Activated T-cell treated with anti-CD3 and anti-CD28 coated beads for 4 hours (primary cell): ENCODE data around the gene UTP14C.
"Not testable (repeated sequence)": the region's sequence is repeated elsewhere in the genome, so short reads cannot be mapped to it uniquely, and the experiment has no call there.

ENCODE experiments used
- DNase-seq: peaks from one replicate; pipeline ENCODE4 v3.0.0-alpha.2; 2020

UTP14C gene, protein sequence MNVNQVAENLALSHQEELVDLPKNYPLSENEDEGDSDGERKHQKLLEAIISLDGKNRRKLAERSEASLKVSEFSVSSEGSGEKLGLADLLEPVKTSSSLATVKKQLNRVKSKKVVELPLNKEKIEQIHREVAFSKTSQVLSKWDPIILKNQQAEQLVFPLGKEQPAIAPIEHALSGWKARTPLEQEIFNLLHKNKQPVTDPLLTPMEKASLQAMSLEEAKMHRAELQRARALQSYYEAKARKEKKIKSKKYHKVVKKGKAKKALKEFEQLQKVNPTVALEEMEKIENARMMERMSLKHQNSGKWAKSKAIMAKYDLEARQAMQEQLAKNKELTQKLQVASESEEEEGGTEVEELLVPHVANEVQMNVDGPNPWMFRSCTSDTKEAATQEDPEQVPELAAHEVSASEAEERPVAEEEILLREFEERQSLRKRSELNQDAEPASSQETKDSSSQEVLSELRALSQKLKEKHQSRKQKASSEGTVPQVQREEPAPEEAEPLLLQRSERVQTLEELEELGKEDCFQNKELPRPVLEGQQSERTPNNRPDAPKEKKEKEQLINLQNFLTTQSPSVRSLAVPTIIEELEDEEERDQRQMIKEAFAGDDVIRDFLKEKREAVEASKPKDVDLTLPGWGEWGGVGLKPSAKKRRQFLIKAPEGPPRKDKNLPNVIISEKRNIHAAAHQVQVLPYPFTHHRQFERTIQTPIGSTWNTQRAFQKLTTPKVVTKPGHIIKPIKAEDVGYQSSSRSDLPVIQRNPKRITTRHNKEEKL

GRCh38 chr13:52024481-52024880 lies at the start of gene UTP14C:
TSS of gene UTP14C (plus strand) at chr13:52024691. CDS start at chr13:52028805, 4,114 bp downstream.
- DNase-seq = no peak

DNA sequence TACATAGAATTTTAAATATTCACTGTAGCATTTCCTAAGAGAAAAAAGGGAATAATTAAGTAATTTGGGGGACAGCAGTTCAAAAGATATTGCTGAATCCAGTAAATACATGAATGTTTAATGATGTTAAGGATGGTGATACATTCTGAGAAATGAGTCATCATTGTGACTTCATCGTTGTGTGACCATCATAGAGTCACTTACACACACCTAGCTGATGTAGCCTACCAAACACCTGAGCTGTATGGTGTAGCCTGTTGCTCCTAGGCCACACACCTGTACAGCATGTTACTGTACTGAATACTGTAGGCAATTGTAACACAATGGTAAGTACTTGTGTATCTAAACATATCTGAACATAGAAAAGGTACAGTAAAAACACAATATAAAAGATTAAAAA lies 48.1 kb upstream of the UTP14C start:
- no peak for DNase-seq

GRCh38 chr13:51976890-51977289 lies 47.6 kb upstream of the UTP14C start:
- no peak for DNase-seq

DNA sequence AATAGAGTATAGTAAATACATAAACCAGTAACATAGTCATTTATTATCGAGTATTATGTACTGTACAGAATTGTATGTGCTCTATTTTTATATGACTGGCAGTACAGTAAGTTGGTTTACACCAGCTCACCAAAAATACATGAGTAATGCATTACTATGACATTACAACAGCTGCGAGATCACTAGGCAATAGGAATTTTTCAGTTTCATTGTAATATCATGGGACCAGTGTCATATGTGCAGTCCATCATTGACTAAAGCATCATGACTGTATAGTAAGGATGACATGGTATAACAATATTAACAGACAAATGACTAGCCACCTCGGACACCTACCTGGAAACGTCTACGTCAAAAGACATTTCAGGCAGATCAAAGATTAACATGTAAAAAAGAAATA lies 46.9 kb upstream of the UTP14C start:
- DNase-seq = no peak

DNA sequence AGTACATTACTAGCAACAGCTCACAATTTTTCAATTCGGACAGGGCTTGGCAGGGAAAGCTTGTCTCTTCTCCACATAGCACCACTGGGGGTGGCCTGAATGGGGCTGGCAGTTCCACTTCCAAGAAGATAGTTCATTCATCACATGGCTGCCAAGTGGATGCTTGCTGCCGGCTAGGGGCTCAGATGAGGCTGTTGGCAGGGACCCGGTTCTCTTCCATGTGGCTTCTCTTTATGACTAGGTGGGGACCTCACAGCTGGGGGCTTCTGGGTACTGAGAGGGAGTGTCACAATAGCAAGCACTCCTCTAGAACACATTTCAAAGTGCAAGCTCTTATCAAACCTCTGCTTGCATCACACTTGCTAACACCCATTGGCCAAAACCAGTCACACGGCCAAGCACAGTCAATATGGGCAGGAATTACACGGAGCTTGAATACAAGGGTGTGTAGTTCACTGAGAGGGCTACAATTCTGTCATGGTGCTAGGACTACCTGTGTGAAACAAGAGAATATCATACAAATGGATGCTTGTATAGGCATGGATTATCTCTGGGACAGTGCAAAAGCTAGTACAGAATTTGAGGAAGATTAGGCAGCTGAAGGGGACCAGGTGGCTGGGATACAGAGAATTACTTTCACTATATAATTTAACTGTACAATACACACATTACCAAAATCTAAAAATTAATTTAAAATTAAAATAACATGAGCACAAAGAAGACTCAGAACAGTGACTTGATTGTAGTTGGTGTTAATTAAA lies 45.5 kb upstream of the UTP14C start:
- DNase-seq = no peak

DNA sequence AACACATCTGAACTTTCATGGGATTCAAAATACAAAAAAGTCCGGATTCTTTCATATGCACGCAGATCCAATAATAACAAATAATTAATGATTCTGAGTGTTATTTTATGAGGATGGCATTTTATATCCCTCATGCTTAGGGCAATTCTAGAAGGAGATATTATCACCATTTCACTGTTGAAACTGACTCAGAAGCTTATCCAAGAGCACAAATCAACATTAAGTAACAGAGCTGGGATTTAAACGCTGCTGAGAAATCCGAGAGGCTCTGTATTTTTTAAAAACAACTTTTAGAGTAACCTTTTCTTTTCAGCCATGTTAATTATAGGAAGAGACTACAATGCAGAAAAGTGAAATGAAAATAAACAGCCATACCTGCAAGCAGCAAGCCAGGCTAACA lies 43.6 kb upstream of the UTP14C start:
- DNase-seq = no peak

- DNase-seq = no peak
These were observed 43.1 kb upstream of the UTP14C start for GRCh38 chr13:51981355-51981754.

DNA sequence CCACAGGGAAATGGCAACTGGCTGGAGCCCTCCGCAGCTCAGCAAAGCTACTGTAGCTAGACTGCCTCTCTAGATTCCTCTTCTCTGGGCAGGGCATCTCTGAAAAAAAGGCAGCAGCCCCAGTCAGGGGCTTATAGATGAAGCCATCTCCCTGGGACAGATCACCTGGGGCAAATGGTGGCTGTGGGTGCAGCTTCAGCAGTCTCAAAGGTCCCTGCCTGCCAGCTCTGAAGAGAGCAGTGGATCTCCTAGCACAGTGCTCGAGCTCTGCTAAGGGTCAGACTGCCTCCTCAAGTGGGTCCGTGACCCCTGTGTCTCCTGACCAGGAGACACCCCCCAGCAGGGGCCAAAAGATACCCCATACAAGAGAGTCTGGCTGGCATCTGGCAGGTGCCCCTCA lies 41.2 kb upstream of the UTP14C start:
- DNase-seq = not testable (repeated sequence)

DNA sequence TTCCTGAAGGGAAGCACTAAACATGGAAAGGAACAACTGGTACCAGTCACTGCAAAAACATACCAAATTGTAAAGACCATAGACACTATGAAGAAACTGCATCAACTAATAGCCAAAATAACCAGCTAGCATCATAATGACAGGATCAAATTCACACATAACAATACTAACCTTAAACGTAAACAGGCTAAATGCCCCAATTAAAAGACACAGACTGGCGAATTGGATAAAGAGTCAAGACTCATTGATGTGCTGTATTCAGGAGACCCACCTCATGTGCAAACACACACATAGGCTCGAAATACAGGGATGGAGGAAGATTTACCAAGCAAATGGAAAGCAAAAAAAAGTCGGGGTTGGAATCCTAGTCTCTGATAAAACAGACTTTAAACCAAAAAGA lies 39.6 kb upstream of the UTP14C start:
- not testable (repeated sequence) for DNase-seq

DNA sequence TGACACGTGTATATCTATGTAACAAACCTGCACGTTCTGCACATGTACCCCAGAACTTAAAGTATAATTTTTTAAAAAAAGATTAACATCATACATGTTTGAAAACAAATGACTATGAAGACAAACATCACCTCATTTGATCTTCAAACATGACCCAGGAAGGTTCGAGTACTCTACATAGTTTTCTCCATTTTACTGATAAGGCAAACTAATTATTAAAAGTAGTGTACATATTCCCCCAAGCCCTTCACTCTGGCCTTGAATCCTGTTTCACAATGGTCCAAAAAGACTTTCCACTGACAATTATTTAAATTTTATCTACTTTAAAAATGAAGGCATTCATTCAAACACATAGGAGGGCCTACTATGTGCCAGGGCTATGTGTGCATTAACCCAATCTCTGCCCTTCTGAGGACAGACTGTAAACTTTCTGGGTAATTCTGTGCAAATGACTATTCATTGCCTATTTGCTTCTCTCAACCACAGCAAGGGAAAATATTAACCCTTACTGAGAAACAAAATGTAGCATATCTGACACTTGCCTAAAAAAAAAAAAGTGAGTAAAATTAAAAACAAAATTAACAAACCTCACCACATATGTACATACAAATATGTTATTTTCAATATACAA lies 35.4 kb upstream of the UTP14C start:
- no peak for DNase-seq

DNA sequence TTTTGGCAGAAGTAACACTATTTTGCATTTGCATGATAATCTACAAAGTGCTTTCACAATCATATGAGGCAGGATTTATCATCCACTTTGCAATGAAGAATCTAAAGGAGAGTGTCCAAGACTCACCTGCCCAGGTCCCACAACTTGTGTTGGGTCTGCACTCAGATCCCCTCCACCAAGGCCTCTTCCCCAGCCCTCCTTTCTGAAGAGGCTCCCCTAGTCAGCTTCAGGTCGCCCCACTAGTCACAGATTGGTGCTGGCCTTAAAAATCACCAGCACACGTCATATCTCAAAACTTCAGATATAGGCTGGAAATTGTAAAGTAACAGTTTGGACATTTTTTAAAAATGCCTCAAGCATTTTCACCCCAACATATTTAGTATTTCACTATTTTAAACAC lies 30.8 kb upstream of the UTP14C start:
- DNase-seq = no peak

- no peak for DNase-seq
These were observed 28.6 kb upstream of the UTP14C start for GRCh38 chr13:51995677-51996551.

DNA sequence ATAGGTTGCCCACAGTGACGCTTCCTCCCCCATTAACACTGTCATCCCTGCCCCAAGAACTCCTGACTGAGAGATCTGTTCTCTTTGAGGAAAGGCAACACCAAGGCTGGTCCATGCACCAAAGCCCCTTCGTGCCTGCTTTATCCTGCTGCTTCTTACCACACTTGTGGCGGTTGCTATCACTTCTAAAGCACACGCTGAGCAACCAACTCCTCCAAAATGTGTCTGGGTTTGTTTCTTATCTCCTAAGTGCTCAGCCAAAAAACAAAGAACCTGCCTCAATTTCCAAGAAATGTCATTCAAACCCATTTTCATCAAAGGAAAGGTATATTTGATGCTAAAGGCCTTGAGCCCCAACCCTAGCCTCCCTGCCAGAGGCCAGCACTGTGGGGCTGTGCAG lies 27.9 kb upstream of the UTP14C start:
- DNase-seq = no peak

GRCh38 chr13:51997186-51997585 lies 27.3 kb upstream of the UTP14C start:
- DNase-seq = no peak

DNA sequence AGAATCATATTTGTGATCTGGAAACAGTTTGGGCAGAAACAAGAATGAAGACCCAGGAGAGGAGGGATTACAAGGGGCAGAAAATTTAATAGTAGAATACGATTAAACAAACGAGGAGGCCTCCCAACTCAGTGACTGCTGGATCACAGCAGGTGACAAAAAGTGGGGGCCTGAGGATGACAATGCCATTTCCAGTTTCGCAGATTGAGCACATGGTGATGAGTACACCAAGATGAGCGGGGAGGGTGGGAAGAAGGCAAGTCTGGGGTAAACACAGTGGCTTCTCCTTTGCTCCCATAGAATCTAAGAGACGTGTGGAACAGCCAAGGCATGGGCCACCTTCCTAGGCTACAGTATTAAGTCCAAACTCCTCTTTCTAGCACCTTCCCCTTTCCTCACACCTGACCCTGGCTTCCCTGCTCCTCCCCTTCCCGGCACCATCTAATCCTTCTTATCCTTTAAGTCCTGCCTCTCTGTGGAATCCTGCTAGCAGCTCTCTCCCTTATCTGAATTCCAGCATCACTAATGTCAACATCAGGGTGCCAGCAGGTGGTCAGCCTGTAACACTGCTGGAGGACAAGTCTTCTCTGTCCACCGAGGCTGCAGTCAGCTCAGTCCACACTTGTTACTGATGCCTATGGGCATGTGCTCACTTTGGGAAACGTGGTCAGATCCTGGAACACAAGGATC lies 26.7 kb upstream of the UTP14C start:
- no peak for DNase-seq

DNA sequence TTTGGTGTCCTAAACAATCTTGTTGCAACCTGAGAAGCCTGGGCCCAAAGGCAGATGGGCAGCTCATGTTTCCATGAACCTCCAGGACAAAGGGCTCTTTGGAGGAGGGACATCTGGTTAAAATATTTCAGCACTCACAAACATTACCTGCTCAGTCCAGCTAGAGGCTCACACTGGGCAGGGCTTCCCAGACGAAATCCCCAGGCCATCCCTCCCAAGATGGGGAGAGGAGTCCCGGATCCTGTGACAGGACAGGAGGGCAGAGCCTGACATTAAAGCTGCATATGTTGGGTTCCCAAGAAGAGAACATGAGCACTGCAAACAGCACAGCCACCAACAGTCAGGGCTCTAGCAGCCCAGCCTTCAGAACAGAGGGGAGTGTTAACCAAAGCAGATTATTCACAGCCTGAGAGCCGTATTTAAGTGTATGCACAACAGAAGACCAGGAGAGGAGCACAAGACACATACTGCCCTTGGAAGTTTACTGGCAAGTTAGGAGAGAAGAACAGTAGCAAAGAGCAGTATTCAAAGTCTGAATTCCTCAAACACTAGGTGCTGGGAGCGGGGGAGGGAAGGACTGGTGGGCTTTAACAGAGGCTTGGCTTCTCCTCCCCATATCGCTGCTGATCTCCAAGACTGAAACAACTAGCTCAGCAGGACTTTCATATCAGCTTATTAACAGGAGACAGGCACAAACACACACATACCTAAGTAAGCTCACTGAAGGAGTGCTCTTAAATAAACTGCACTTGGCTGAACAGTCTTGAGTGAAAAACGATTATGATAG lies 25.6 kb upstream of the UTP14C start:
- no peak for DNase-seq

DNA sequence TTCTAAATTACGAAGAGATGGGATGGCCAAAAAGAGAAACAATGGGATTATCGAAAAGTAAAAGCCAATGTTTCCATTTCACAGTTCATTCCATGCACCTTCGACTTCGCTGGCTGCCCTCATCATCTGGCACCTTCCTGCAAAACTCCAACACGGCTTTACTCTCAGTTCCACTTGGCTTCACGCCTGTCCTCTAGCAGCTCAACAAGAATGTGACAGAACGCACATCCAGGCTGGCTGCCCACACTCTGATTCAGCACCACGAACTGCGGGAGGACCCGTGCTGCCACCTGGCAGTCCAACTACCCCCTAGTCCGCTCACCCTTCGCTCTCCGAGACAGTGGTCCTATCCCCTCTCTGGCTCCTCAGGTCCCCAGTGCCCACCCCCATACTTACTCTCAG lies 25.0 kb upstream of the UTP14C start:
- DNase-seq = no peak

- no peak for DNase-seq
These were observed 24.6 kb upstream of the UTP14C start for GRCh38 chr13:51999921-52000320.

- no peak for DNase-seq
These were observed 23.3 kb upstream of the UTP14C start for GRCh38 chr13:52001120-52001731.

- DNase-seq = no peak
These were observed 22.1 kb upstream of the UTP14C start for GRCh38 chr13:52002361-52002760.
